GM13976 (cell line): Measurements from ENCODE around the gene QRSL1.

ENCODE experiments used
- DNase-seq: peaks from one replicate; pipeline ENCODE4 v3.0.0; 2012; ENCODE audit warnings: low spot score
- CTCF ChIP-seq: IDR thresholded peaks from 2 replicates; pipeline ENCODE4 v1.5.1; 2012; ENCODE audit warnings: borderline replicate concordance, mild to moderate bottlenecking; ENCODE audit not compliant: insufficient read depth; ENCODE audit errors: extremely low read depth, missing control alignments, control extremely low read depth
- in situ Hi-C: fragments of 300-500 bp; cut with MboI; formaldehyde crosslinking; loops from one replicate; pipeline ENCODE4 v1.12.0; 2022; ENCODE audit warnings: low sequenced_read_pairs, mixed read lengths, inconsistent platforms; ENCODE audit not compliant: unreplicated experiment

Gene QRSL1

GRCh38 chr6:106667022-106667402, 37.6 kb downstream of the QRSL1 start:
- no peak for TF ChIP-seq CTCF
- no peak for DNase-seq
- in situ Hi-C loops = no loop called here

DNA sequence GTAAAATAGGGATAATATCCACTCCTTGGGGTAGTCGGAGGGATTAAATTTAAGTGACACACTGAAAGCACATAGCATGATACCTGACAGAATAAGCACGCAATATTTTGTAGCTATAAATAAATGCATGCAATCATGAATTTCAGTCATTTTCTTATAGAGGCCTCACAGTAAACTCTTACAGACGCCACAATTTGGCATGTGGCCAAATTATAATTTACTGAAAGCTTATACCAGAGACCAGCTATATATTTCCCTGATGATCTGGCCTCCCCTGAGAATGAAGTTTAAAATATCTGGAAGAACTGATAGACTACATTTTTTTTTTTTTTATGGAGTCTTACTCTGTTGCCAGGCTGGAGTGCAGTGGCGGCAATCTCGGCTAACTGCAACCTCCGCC, 40.9 kb downstream of the QRSL1 start:
- no peak for TF ChIP-seq CTCF
- in situ Hi-C loops = no loop called here

GRCh38 chr6:106671651-106672050, 42.3 kb downstream of the QRSL1 start:
- no peak for TF ChIP-seq CTCF
- DNase-seq = no peak
- in situ Hi-C loops = no loop called here

More for the DNA sequence above, 40.9 kb downstream of the QRSL1 start:
- DNase-seq = no peak

DNA sequence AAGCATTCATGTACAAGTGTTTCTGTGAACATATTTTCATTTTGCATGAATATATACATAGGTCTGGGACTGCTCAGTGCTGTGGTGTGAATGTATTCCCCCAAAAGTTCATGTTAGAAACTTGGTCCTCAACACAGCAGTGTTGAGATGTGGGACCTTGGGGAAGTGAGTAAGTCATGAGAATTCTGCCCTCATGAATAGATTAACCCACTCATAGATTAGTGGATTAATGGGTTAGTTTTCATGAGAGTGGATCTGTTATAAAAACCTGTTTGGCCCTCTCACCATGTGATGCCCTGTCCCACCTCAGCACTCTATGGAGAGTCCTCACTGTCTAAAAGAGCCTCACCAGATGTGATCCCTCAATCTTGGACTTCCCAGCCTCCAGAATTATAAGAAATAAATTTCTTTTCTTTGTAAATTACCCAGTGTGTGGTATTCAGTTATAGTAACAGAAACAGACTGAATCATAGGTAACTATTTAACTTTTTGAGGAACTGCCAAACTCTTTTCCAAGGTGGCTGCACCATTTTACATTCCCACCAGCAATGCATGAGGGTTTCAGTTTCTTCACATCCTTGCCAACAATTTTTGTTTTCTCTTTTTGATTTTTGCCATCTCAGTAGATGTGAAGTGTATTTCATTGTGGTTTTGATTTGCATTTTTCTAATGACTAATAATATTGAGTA, 45.3 kb downstream of the QRSL1 start:
- DNase-seq = no peak
- in situ Hi-C loops = no loop called here
- TF ChIP-seq CTCF = no peak

GRCh38 chr6:106677282-106677681, 47.9 kb downstream of the QRSL1 start:
- in situ Hi-C loops = no loop called here

GRCh38 chr6:106684011-106684410, 54.6 kb downstream of the QRSL1 start:
- DNase-seq = no peak
- in situ Hi-C loops = no loop called here
- TF ChIP-seq CTCF = no peak

More at GRCh38 chr6:106677282-106677681, 47.9 kb downstream of the QRSL1 start:
- TF ChIP-seq CTCF = no peak
- no peak for DNase-seq
